ENCODE results near the gene CDK19. TPM values are rescaled to one million over a fixed set of nuclear protein-coding genes. Genes with fewer than 3 reads are reported as not detected.

CDK19 gene
- total RNA-seq, 1 donor from 2014 or later: 9.1 TPM

DNA sequence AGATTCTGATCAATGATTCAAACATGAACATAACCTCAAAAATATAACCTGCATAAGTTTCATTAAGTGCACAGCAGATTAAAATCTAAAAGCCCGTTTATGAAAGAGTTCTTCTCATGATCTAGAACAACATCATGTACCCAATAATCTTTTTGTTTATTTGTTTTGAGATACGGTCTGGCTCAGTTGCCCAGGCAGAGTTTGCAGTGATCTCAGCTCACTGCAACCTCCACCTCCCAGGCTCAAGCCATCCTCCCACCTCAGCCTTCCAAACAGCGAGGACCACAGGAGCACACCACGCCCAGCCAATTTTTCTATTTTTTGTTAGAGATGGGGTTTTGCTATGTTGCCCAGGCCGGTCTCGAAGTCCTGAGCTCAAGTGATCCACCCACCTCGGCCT is 149.7 kb downstream of the CDK19 start:
- intact Hi-C loops (cut with micrococcal nuclease): no loop called here
- Histone ChIP-seq H3K36me3 (no peaks in the 10 kb centered on the region), H3K27ac (replicated peaks) (no peak overlapping the region), H3K4me3 (no peak overlapping the region), H3K9me3 (replicated peaks) (no peaks in the 10 kb centered on the region), H3K4me1 (no peaks in the 10 kb centered on the region), H3K27me3 (ENCODE audit: low read depth) (no peaks in the 10 kb centered on the region)
- DNase-seq: no peak
- no peak for TF ChIP-seq CTCF (IDR thresholded peaks at IDR 0.05; ENCODE audit: borderline replicate concordance)

- no peak for DNase-seq
- intact Hi-C loops (cut with micrococcal nuclease): no loop called here
- no peak for TF ChIP-seq CTCF (IDR thresholded peaks at IDR 0.05; ENCODE audit: borderline replicate concordance)
- Histone ChIP-seq H3K36me3 (no peaks in the 10 kb centered on the region), H3K4me3 (no peak overlapping the region), H3K4me1 (no peaks in the 10 kb centered on the region), H3K9me3 (replicated peaks) (no peaks in the 10 kb centered on the region), H3K27me3 (ENCODE audit: low read depth) (no peaks in the 10 kb centered on the region), H3K27ac (replicated peaks) (no peak overlapping the region)
Measured at GRCh38 chr6:110664933-110665332, 150.3 kb downstream of the CDK19 start.

DNA sequence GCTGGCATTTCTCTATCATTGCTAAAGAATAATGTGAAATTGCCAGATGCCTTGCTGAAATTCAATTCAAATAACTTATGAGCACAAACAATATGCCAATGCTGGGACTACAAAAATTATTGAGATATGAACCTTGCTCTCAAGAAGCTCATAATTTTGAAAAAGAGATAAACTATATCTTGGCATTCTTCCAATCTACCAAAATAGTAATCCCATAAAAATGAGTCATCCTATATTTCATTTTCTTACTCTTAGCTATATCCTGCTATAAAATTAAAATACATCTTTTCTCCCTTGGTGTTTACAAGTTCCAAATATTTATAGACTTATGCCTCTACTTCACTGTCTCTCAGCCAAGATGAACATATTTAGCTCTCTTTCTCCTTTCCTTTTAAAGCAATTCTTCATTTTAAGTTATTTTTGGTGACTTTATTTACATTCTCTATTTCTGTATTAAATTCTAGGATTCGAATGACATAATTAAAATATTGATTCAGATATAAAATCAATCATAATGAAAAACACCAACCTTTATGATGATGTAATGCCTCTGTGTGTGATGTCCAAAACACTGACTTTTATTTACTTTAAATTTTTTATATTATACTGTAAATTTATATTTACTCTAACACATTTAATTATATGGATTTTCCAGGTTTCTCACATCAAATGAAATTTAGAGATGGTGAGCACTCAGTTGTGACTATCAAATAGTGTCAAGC is 152.6 kb downstream of the CDK19 start:
- Histone ChIP-seq H3K4me3 (no peak overlapping the region), H3K36me3 (no peaks in the 10 kb centered on the region), H3K4me1 (no peaks in the 10 kb centered on the region), H3K9me3 (replicated peaks) (no peaks in the 10 kb centered on the region), H3K27ac (replicated peaks) (no peak overlapping the region), H3K27me3 (ENCODE audit: low read depth) (no peaks in the 10 kb centered on the region)
- DNase-seq: no peak
- intact Hi-C loops (cut with micrococcal nuclease): no loop called here
- no peak for TF ChIP-seq CTCF (IDR thresholded peaks at IDR 0.05; ENCODE audit: borderline replicate concordance)

GRCh38 chr6:110661414-110661813 is 153.9 kb downstream of the CDK19 start:
- H3K4me3 ChIP-seq: no peak overlapping the region
- intact Hi-C loops (cut with micrococcal nuclease): no loop called here
- no peak for DNase-seq
- TF ChIP-seq CTCF (IDR thresholded peaks at IDR 0.05; ENCODE audit: borderline replicate concordance): no peak
- no peaks in the 10 kb centered on the region for H3K4me1 ChIP-seq
- H3K36me3 ChIP-seq: no peaks in the 10 kb centered on the region
- H3K9me3 ChIP-seq (replicated peaks): no peaks in the 10 kb centered on the region
- H3K27me3 ChIP-seq (ENCODE audit: low read depth): no peaks in the 10 kb centered on the region
- no peak overlapping the region for H3K27ac ChIP-seq (replicated peaks)

DNA sequence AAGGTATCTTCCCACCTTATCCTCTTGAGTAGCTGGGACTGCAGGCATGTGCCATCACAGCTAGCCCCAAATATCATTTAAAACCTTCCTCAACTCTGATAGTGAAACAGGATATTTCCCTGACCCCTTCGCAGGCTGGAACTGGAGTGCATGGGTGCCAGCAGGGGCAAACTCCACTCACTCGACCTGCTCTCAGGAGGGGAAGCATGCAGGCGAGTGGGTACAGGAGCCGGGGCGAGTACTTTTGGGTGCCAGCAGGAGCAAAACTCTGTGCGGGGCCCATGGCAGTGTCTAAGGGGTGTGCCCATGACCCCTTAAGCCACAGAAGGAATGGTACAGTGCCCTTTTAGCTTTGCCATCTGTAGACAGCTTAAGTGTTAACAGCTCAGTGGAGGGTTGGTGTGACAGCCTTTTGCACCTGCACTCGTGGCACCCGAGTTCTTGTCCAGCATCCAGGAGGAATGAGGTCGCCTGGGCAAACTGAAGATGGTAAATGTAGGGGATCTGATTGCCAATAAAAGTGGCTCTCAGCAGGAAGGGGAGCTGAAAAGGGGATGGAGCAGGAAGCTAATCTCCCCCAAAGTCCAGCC is 155.1 kb downstream of the CDK19 start:
- intact Hi-C loops (cut with micrococcal nuclease): no loop called here

More for the DNA sequence above, 155.1 kb downstream of the CDK19 start:
- no peak overlapping the region for H3K4me3 ChIP-seq
- no peak overlapping the region for H3K27ac ChIP-seq (replicated peaks)
- H3K4me1 ChIP-seq: no peaks in the 10 kb centered on the region
- H3K9me3 ChIP-seq (replicated peaks): no peaks in the 10 kb centered on the region
- H3K36me3 ChIP-seq: no peaks in the 10 kb centered on the region
- no peak for TF ChIP-seq CTCF (IDR thresholded peaks at IDR 0.05; ENCODE audit: borderline replicate concordance)
- DNase-seq: no peak
- no peaks in the 10 kb centered on the region for H3K27me3 ChIP-seq (ENCODE audit: low read depth)
